SK-N-SH (cell line): ENCODE data around the gene TRIOBP. TPM values are rescaled to one million over a fixed set of nuclear protein-coding genes. Genes with fewer than 3 reads are reported as not detected.

Experiments
- CTCF ChIA-PET: fragments of 300-600, 350-600 bp; formaldehyde crosslinking; extraction: SDS; loops from one replicate; lab custom pipeline; 2021; lab: Yijun Ruan, JAX
- POLR2A ChIA-PET: fragments of 350-600 bp; sonication (Branson Sonifier 250); formaldehyde crosslinking; extraction: SDS; loops from one replicate; lab custom pipeline; 2020; ENCODE audit warnings: antibody characterized with exemption, inconsistent platforms; lab: Yijun Ruan, JAX
- DNase-seq: peaks from one replicate; pipeline ENCODE4 v3.0.0; 2012
- H2AFZ ChIP-seq: fragments of 200-600 bp; sonication (generic); 2 replicates; pipeline ENCODE4 v1.8.1; 2016; ENCODE audit warnings: antibody characterized with exemption, mild to moderate bottlenecking, low read depth
- H3F3A ChIP-seq: fragments of 200-600 bp; sonication (generic); replicated peaks from 2 replicates; pipeline ENCODE3; 2016; ENCODE audit warnings: antibody characterized with exemption, mild to moderate bottlenecking; ENCODE audit not compliant: insufficient read depth
- H3K27ac ChIP-seq, 2 experiments: fragments of 200-500 bp in 1 of 2; fragments of 200-600 bp in 1 of 2; sonication (Bioruptor generic) in 1 of 2; sonication (generic), shearing (Covaris generic) in 1 of 2; 2 replicates each; pipeline versions ENCODE4 v1.5.1 to v1.6.1; 2014 to 2016; ENCODE audit warnings: low read depth in 2 of 2, inconsistent platforms in 1 of 2, low read length in 1 of 2, mild to moderate bottlenecking in 1 of 2, mixed read lengths in 1 of 2
- H3K27me3 ChIP-seq: fragments of 200-600 bp; sonication (generic), shearing (Covaris generic); 2 replicates; pipeline ENCODE4 v1.6.1; 2016; ENCODE audit warnings: mixed run types; ENCODE audit not compliant: insufficient read depth
- H3K36me3 ChIP-seq, 2 experiments: fragments of 200-500 bp in 1 of 2; fragments of 200-600 bp in 1 of 2; sonication (Bioruptor generic) in 1 of 2; sonication (generic) in 1 of 2; replicated peaks in 1 of 2; 2 replicates each; pipeline versions ENCODE3 to v1.5.1; 2014 to 2016; ENCODE audit warnings: low read length in 1 of 2, mild to moderate bottlenecking in 1 of 2; ENCODE audit not compliant: insufficient read depth in 2 of 2, control insufficient read depth in 1 of 2
- H3K4me1 ChIP-seq, 2 experiments: fragments of 200-500 bp in 1 of 2; fragments of 200-600 bp in 1 of 2; sonication (Bioruptor generic) in 1 of 2; sonication (generic), shearing (Covaris generic) in 1 of 2; 2 replicates each; pipeline versions ENCODE4 v1.5.1 to v1.6.1; 2014 to 2016; ENCODE audit warnings: low read depth in 1 of 2, low read length in 1 of 2, mixed run types in 1 of 2; ENCODE audit not compliant: insufficient read depth in 2 of 2, control insufficient read depth in 1 of 2
- H3K4me2 ChIP-seq: fragments of 200-600 bp; sonication (generic), shearing (Covaris generic); 2 replicates; pipeline ENCODE4 v1.6.1; 2017; ENCODE audit warnings: mixed run types
- H3K4me3 ChIP-seq, 2 experiments: fragments of 200-500 bp in 1 of 2; fragments of 200-600 bp in 1 of 2; sonication (Bioruptor generic) in 1 of 2; sonication (generic), shearing (Covaris generic) in 1 of 2; 2 replicates each; pipeline versions ENCODE4 v1.5.1 to v1.8.1; 2014 to 2016; ENCODE audit warnings: low read depth in 2 of 2, inconsistent platforms in 1 of 2, low read length in 1 of 2, mild to moderate bottlenecking in 1 of 2, mixed read lengths in 1 of 2, moderate library complexity in 1 of 2
- H3K79me2 ChIP-seq: fragments of 200-600 bp; sonication (generic); 2 replicates; pipeline ENCODE4 v1.8.1; 2017; ENCODE audit warnings: mild to moderate bottlenecking; ENCODE audit not compliant: insufficient read depth
- H3K9ac ChIP-seq: fragments of 200-600 bp; sonication (generic); 2 replicates; pipeline ENCODE4 v1.6.1; 2017; ENCODE audit warnings: mixed run types
- H3K9me2 ChIP-seq: fragments of 200-600 bp; sonication (generic); 2 replicates; pipeline ENCODE4 v1.6.1; 2017; ENCODE audit warnings: mixed run types
- H3K9me3 ChIP-seq: fragments of 200-600 bp; sonication (generic); 2 replicates; pipeline ENCODE4 v1.6.1; 2017; ENCODE audit warnings: mixed run types, mild to moderate bottlenecking, moderate library complexity
- H4K20me1 ChIP-seq: fragments of 200-600 bp; sonication (generic); 2 replicates; pipeline ENCODE4 v1.6.1; 2017; ENCODE audit warnings: mild to moderate bottlenecking, mixed run types; ENCODE audit not compliant: insufficient read depth
- CHD2 ChIP-seq: fragments of 150-350 bp; IDR thresholded peaks from 2 replicates; pipeline ENCODE4 v1.6.1; 2018; ENCODE audit warnings: low read length; ENCODE audit not compliant: partially characterized antibody
- EP300 ChIP-seq, 2 experiments: IDR thresholded peaks; 2 replicates each; pipeline versions ENCODE4 v1.4.0 to v1.6.1; 2012; ENCODE audit warnings: borderline replicate concordance in 1 of 2, low read depth in 1 of 2, low read length in 1 of 2
- EZH2phosphoT487 ChIP-seq: fragments of 200-600 bp; sonication (generic); IDR thresholded peaks from 2 replicates; pipeline ENCODE4 v1.6.1; 2017; ENCODE audit warnings: low read depth, mixed run types, mild to moderate bottlenecking, antibody characterized with exemption, moderate library complexity, borderline replicate concordance
- FOSL2 ChIP-seq: IDR thresholded peaks from 2 replicates; pipeline ENCODE4 v1.4.0; 2012; ENCODE audit warnings: low read depth, mild to moderate bottlenecking, moderate library complexity, borderline replicate concordance
- FOXJ3 ChIP-seq: sonication (generic); formaldehyde crosslinking; IDR thresholded peaks from 2 replicates; pipeline ENCODE4 v1.5.1; 2020; ENCODE audit warnings: mild to moderate bottlenecking, missing genetic modification reagents
- FOXM1 ChIP-seq: IDR thresholded peaks from 2 replicates; pipeline ENCODE4 v1.4.0; 2012; ENCODE audit warnings: low read depth, mild to moderate bottlenecking
- JUND ChIP-seq: IDR thresholded peaks from 2 replicates; pipeline ENCODE4 v1.4.0; 2012
- MEF2A ChIP-seq: IDR thresholded peaks from 2 replicates; pipeline ENCODE4 v1.4.0; 2012; ENCODE audit warnings: low read depth, borderline replicate concordance
- MXI1 ChIP-seq: IDR thresholded peaks from 2 replicates; pipeline ENCODE4 v1.6.1; 2012; ENCODE audit warnings: mild to moderate bottlenecking, low read depth, low read length, improper control_type of control experiment
- NRF1 ChIP-seq: IDR thresholded peaks from 2 replicates; pipeline ENCODE4 v1.6.1; 2012; ENCODE audit warnings: low read depth, mild to moderate bottlenecking, low read length
- PBX3 ChIP-seq: IDR thresholded peaks from 2 replicates; pipeline ENCODE4; 2012
- POLR2AphosphoS5 ChIP-seq: IDR thresholded peaks from 2 replicates; pipeline ENCODE4 v1.6.1; 2012; ENCODE audit warnings: low read depth, low read length
- RFX5 ChIP-seq: IDR thresholded peaks from 2 replicates; pipeline ENCODE4 v1.6.1; 2012; ENCODE audit warnings: mild to moderate bottlenecking, improper control_type of control experiment, low read length
- SIN3A ChIP-seq: IDR thresholded peaks from 2 replicates; pipeline ENCODE4 v1.6.1; 2012; ENCODE audit warnings: low read depth, mild to moderate bottlenecking, low read length, moderate library complexity, borderline replicate concordance
- TAF1 ChIP-seq: IDR thresholded peaks from 2 replicates; pipeline ENCODE4 v1.6.1; 2012; ENCODE audit warnings: low read depth, mild to moderate bottlenecking, low read length, moderate library complexity, borderline replicate concordance
- TEAD4 ChIP-seq: IDR thresholded peaks from 2 replicates; pipeline ENCODE4 v1.4.0; 2012; ENCODE audit warnings: mild to moderate bottlenecking, borderline replicate concordance; ENCODE audit not compliant: insufficient read depth
- USF1 ChIP-seq: IDR thresholded peaks from 2 replicates; pipeline ENCODE4 v1.4.0; 2012; ENCODE audit warnings: low read depth, borderline replicate concordance
- USF2 ChIP-seq: fragments of 150-350 bp; IDR thresholded peaks from 2 replicates; pipeline ENCODE4 v1.6.1; 2017; ENCODE audit warnings: antibody characterized with exemption, low read length, low read depth, borderline replicate concordance
- YY1 ChIP-seq: IDR thresholded peaks from 2 replicates; pipeline ENCODE4 v1.4.0; 2012; ENCODE audit warnings: low read depth, mild to moderate bottlenecking
- WGBS: methylation state at CpG from one replicate; pipeline ENCODE4 v1.1.6; 2017; ENCODE audit warnings: low lambda C conversion rate; 5-methylcytosine and 5-hydroxymethylcytosine counted together
- polyA plus RNA-seq, 3 experiments: library from polyadenylated mRNA; depleted of rRNA; stranded (reverse); fragments of >200 nt; gene quantifications; 2 replicates each; pipeline ENCODE4 v1.2.3, GENCODE V29; 2012

Gene TRIOBP
- polyA plus RNA-seq, 1 of the 3 experiments (the other 2 are of a cell fraction), result 43.6 TPM

GRCh38 chr22:37705205-37705604, 8.4 kb downstream of the TRIOBP start:
- Histone ChIP-seq H4K20me1 (no peaks in the 10 kb centered on the region), H3K36me3 (peaks cover 0 to 6% of the 10 kb centered on the region in 2 experiments), H3K4me2 (no peak overlapping the region), H3K27ac (no peak overlapping the region), H3K9ac (no peak overlapping the region), H3K27me3 (no peaks in the 10 kb centered on the region), H3K4me1 (no peaks in the 10 kb centered on the region), H2AFZ (no peak overlapping the region), H3K9me2 (no peaks in the 10 kb centered on the region), H3K79me2 (no peaks in the 10 kb centered on the region), H3K9me3 (no peaks in the 10 kb centered on the region), H3F3A (no peaks in the 10 kb centered on the region), H3K4me3 (no peak overlapping the region)
- ChIA-PET CTCF (interaction anchor here (0.8 to 1.6 kb wide), 2 partner anchors 24 to 62 kb away, joined by 3 to 5 read pairs; no protein-coding TSS in a partner anchor), POLR2A (no interaction called here)
- 94% methylated on average over 3 of the region's 3 CpGs for WGBS
- TF ChIP-seq USF1 (no peak), TAF1 (no peak), POLR2AphosphoS5 (no peak), EP300 (IDR thresholded peaks at IDR 0.05; ENCODE audit: borderline replicate concordance in 1 of 2, low read depth in 1 of 2, low read length in 1 of 2) (no peak), RFX5 (no peak), FOXM1 (no peak), CHD2 (no peak), SIN3A (no peak), USF2 (no peak), YY1 (no peak), JUND (no peak), FOXJ3 (CRISPR knock-in tag) (no peak), MEF2A (no peak), NRF1 (no peak)
- no peak for DNase-seq

GRCh38 chr22:37708580-37709444, 12.0 kb downstream of the TRIOBP start:
- DNase-seq, result no peak
- TF ChIP-seq SIN3A, result no peak
- TF ChIP-seq NRF1, result no peak
- no peak for TF ChIP-seq TEAD4
- no peak for TF ChIP-seq PBX3
- no peak for TF ChIP-seq MXI1
- TF ChIP-seq FOSL2, result no peak
- no peak for TF ChIP-seq EZH2phosphoT487
- TF ChIP-seq MEF2A, result no peak
- TF ChIP-seq JUND, result no peak
- no peak for TF ChIP-seq USF2
- WGBS, result 90% methylated on average over 16 of the region's 25 CpGs
- H3K79me2 ChIP-seq, result no peaks in the 10 kb centered on the region
- no peak overlapping the region for H3K9ac ChIP-seq
- no peak overlapping the region for H3K27ac ChIP-seq
- no peaks in the 10 kb centered on the region for H3K9me2 ChIP-seq
- no peaks in the 10 kb centered on the region for H3K9me3 ChIP-seq
- H4K20me1 ChIP-seq, result no peaks in the 10 kb centered on the region
- H3K36me3 ChIP-seq, result peaks cover 0 to 3% of the 10 kb centered on the region in 2 experiments
- peaks cover 5% of the 10 kb centered on the region for H3F3A ChIP-seq
- no peak overlapping the region for H2AFZ ChIP-seq
- H3K4me2 ChIP-seq, result no peak overlapping the region
- H3K4me3 ChIP-seq, result no peak overlapping the region
- H3K27me3 ChIP-seq, result no peaks in the 10 kb centered on the region
- POLR2A ChIA-PET, result no interaction called here
- CTCF ChIA-PET, result interaction anchor here (1.4 kb wide), 1 partner anchor 27 kb away, joined by 3 read pairs; no protein-coding TSS in a partner anchor
- no peaks in the 10 kb centered on the region for H3K4me1 ChIP-seq
